K562 (cell line): ENCODE measurements around the gene MAD1L1. TPM values are rescaled to one million over a fixed set of nuclear protein-coding genes. Genes with fewer than 3 reads are reported as not detected.

Experiments used
- FIP1L1 ChIP-seq: fragments of 200-400 bp; formaldehyde crosslinking; IDR thresholded peaks from 2 replicates; pipeline ENCODE4 v1.6.1; 2018; ENCODE audit warnings: mild to moderate bottlenecking, low read depth, low read length; ENCODE audit not compliant: poor library complexity, severe bottlenecking
- MEF2A ChIP-seq: IDR thresholded peaks from 2 replicates; pipeline ENCODE4 v1.6.1; 2011; ENCODE audit warnings: low read depth, mild to moderate bottlenecking, low read length, moderate library complexity; ENCODE audit not compliant: control insufficient read depth
- NFATC3 ChIP-seq: fragments of 450-650 bp; IDR thresholded peaks from 2 replicates; pipeline ENCODE4 v1.6.1; 2017; ENCODE audit warnings: mild to moderate bottlenecking
- NR3C1 ChIP-seq: sonication (generic); formaldehyde crosslinking; IDR thresholded peaks from 2 replicates; pipeline ENCODE4 v1.8.1; 2022; ENCODE audit warnings: missing genetic modification reagents
- TCF3 ChIP-seq: sonication (generic); formaldehyde crosslinking; IDR thresholded peaks from 2 replicates; pipeline ENCODE4 v1.4.0; 2020; ENCODE audit warnings: mild to moderate bottlenecking, missing genetic modification reagents
- YY1 ChIP-seq, 3 experiments: IDR thresholded peaks; 2 replicates each; pipeline ENCODE4 v1.6.1; 2011; ENCODE audit warnings: low read length in 2 of 3, mild to moderate bottlenecking in 2 of 3, moderate library complexity in 2 of 3, borderline replicate concordance in 1 of 3, control low read depth in 1 of 3, low read depth in 1 of 3; ENCODE audit not compliant: insufficient read depth in 3 of 3, insufficient replicate concordance in 2 of 3, control insufficient read depth in 1 of 3, insufficient read length in 1 of 3; ENCODE audit errors: extremely low read depth in 1 of 3
- polyA plus RNA-seq, 8 experiments: library from polyadenylated mRNA; depleted of rRNA in 4 of 8; stranded (reverse) in 5 of 8; unstranded in 3 of 8; fragments of >200 nt; fragmentation: Nextera tagmentation in 2 of 8; fragmentation: Illumina TruSeq in 1 of 8; extraction: Ambion mirVana in 2 of 8; extraction: Trizol in 1 of 8; gene quantifications; 2 replicates each; pipeline versions ENCODE4 v1.2.1 to v1.2.3, GENCODE V29; 2011 to 2014; ENCODE audit warnings: inconsistent platforms in 1 of 8, missing spikeins in 1 of 8
- total RNA-seq, 7 experiments: library from RNA; depleted of rRNA in 6 of 7; stranded (reverse); fragments of >200 nt in 6 of 7; fragmentation: Illumina TruSeq in 2 of 7; extraction: Trizol in 2 of 7; gene quantifications; 2 replicates each; pipeline versions ENCODE4 v1.2.1 to v1.2.3, GENCODE V29; 2011 to 2021; ENCODE audit warnings: low replicate concordance in 1 of 7
- TF ChIP-seq, protein P1 (sequence below), 2 experiments: fragments of 450-650 bp; formaldehyde crosslinking in 1 of 2; IDR thresholded peaks; 2 replicates each; pipeline versions ENCODE4 v1.4.0 to v1.6.1; 2014 to 2020; ENCODE audit warnings: mild to moderate bottlenecking in 2 of 2, borderline replicate concordance in 1 of 2, low read depth in 1 of 2
- TF ChIP-seq, protein P2 (sequence below): fragments of 250-450 bp; sonication (Bioruptor Pico); IDR thresholded peaks from 2 replicates; pipeline ENCODE4 v1.8.0; 2021; ENCODE audit warnings: mild to moderate bottlenecking, moderate library complexity
- TF ChIP-seq, protein P3 (sequence below): sonication (generic); formaldehyde crosslinking; IDR thresholded peaks from 2 replicates; pipeline ENCODE4 v1.8.0; 2022; ENCODE audit warnings: missing genetic modification reagents, mild to moderate bottlenecking, borderline replicate concordance

MAD1L1 gene
- total and polyA plus RNA-seq, 9 of the 15 experiments (the other 6 are each of a cell fraction or from before 2014, with no cell fraction given), result 1.7 to 89.7 (median 18.0) TPM

DNA sequence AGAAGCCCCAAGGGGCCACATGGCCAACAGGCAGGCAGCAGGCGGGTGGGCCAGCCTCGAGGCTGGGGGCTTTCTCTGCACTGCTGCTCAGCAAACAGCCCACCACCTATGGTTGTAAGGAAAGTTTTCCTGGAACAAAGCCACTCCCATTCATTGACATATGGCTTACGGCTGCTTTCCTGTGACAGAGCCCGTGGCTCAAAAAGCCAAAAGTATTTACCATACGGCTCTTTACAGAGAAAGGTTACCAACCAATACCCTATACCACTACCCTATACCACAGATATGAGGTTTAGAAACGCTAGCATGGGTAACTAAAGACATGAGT, 152.7 kb downstream of the MAD1L1 start (continued):
- TF ChIP-seq, protein P1, sequence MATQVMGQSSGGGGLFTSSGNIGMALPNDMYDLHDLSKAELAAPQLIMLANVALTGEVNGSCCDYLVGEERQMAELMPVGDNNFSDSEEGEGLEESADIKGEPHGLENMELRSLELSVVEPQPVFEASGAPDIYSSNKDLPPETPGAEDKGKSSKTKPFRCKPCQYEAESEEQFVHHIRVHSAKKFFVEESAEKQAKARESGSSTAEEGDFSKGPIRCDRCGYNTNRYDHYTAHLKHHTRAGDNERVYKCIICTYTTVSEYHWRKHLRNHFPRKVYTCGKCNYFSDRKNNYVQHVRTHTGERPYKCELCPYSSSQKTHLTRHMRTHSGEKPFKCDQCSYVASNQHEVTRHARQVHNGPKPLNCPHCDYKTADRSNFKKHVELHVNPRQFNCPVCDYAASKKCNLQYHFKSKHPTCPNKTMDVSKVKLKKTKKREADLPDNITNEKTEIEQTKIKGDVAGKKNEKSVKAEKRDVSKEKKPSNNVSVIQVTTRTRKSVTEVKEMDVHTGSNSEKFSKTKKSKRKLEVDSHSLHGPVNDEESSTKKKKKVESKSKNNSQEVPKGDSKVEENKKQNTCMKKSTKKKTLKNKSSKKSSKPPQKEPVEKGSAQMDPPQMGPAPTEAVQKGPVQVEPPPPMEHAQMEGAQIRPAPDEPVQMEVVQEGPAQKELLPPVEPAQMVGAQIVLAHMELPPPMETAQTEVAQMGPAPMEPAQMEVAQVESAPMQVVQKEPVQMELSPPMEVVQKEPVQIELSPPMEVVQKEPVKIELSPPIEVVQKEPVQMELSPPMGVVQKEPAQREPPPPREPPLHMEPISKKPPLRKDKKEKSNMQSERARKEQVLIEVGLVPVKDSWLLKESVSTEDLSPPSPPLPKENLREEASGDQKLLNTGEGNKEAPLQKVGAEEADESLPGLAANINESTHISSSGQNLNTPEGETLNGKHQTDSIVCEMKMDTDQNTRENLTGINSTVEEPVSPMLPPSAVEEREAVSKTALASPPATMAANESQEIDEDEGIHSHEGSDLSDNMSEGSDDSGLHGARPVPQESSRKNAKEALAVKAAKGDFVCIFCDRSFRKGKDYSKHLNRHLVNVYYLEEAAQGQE (IDR thresholded peaks at IDR 0.05; ENCODE audit: borderline replicate concordance), result no peak
- TF ChIP-seq, protein P1 (CRISPR knock-in tag; IDR thresholded peaks at IDR 0.05; ENCODE audit: low read depth), result no peak
- TF ChIP-seq TCF3 (CRISPR knock-in tag) (no peak), MEF2A (no peak), NFATC3 (no peak), FIP1L1 (no peak), YY1 (IDR thresholded peaks at IDR 0.05; ENCODE audit: borderline replicate concordance in 1 of 3, control insufficient read depth in 1 of 3, extremely low read depth in 1 of 3, insufficient read depth in 3 of 3, insufficient read length in 1 of 3, insufficient replicate concordance in 2 of 3, low read depth in 1 of 3, low read length in 2 of 3) (no peak), NR3C1 (no peak)
- TF ChIP-seq, protein P2, sequence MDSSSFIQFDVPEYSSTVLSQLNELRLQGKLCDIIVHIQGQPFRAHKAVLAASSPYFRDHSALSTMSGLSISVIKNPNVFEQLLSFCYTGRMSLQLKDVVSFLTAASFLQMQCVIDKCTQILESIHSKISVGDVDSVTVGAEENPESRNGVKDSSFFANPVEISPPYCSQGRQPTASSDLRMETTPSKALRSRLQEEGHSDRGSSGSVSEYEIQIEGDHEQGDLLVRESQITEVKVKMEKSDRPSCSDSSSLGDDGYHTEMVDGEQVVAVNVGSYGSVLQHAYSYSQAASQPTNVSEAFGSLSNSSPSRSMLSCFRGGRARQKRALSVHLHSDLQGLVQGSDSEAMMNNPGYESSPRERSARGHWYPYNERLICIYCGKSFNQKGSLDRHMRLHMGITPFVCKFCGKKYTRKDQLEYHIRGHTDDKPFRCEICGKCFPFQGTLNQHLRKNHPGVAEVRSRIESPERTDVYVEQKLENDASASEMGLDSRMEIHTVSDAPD (CRISPR knock-in tag), result no peak
- TF ChIP-seq, protein P3, sequence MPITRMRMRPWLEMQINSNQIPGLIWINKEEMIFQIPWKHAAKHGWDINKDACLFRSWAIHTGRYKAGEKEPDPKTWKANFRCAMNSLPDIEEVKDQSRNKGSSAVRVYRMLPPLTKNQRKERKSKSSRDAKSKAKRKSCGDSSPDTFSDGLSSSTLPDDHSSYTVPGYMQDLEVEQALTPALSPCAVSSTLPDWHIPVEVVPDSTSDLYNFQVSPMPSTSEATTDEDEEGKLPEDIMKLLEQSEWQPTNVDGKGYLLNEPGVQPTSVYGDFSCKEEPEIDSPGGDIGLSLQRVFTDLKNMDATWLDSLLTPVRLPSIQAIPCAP (CRISPR knock-in tag), result no peak
